Nephron (organoid): ENCODE measurements around the gene GAS7.

ENCODE experiments used
- H3K27ac Mint-ChIP-seq, 3 experiments: 2 replicates each; pipeline ENCODE4 v1.8.0; 2020; ENCODE audit warnings: mixed read lengths in 3 of 3, mild to moderate bottlenecking in 2 of 3, moderate library complexity in 1 of 3
- H3K27me3 Mint-ChIP-seq: 2 replicates; pipeline ENCODE4 v1.8.0; 2021; ENCODE audit warnings: low read depth, mild to moderate bottlenecking, moderate library complexity, mixed read lengths
- H3K36me3 Mint-ChIP-seq: 2 replicates; pipeline ENCODE4 v1.8.0; 2020; ENCODE audit warnings: low read depth, mixed read lengths
- H3K4me1 Mint-ChIP-seq: 2 replicates; pipeline ENCODE4 v1.8.0; 2020; ENCODE audit warnings: mixed read lengths
- H3K4me3 Mint-ChIP-seq, 3 experiments: 2 replicates each; pipeline ENCODE4 v1.8.0; 2020; ENCODE audit warnings: mild to moderate bottlenecking in 3 of 3, mixed read lengths in 3 of 3, moderate library complexity in 2 of 3
- H3K9me3 Mint-ChIP-seq: 2 replicates; pipeline ENCODE4 v1.8.0; 2020; ENCODE audit warnings: mixed read lengths
- CTCF ChIP-seq, 3 experiments: fragments of 200-600 bp; sonication (generic); IDR thresholded peaks; one replicate each; pipeline ENCODE4 v1.5.0; 2021; ENCODE audit warnings: antibody characterized with exemption in 3 of 3; ENCODE audit not compliant: unreplicated experiment in 3 of 3

Gene GAS7

GRCh38 chr17:9936095-9936494 lies 262.3 kb downstream of the GAS7 start:
- no peak overlapping the region for H3K4me3 Mint-ChIP-seq
- no peak overlapping the region for H3K27ac Mint-ChIP-seq
- peaks cover 8% of the 10 kb centered on the region for H3K4me1 Mint-ChIP-seq
- no peaks in the 10 kb centered on the region for H3K9me3 Mint-ChIP-seq
- peaks cover 3% of the 10 kb centered on the region for H3K36me3 Mint-ChIP-seq
- TF ChIP-seq CTCF (IDR thresholded peaks at IDR 0.05; ENCODE audit: unreplicated experiment in 3 of 3): no peak
- peaks cover 18% of the 10 kb centered on the region for H3K27me3 Mint-ChIP-seq

GRCh38 chr17:9935408-9935807 lies 263.0 kb downstream of the GAS7 start:
- Mint-ChIP-seq H3K27ac (no peak overlapping the region), H3K27me3 (peaks cover 18% of the 10 kb centered on the region), H3K4me3 (no peak overlapping the region), H3K36me3 (peaks cover 3% of the 10 kb centered on the region), H3K4me1 (peaks cover 11% of the 10 kb centered on the region), H3K9me3 (no peaks in the 10 kb centered on the region)
- TF ChIP-seq CTCF (IDR thresholded peaks at IDR 0.05; ENCODE audit: unreplicated experiment in 3 of 3): no peak

DNA sequence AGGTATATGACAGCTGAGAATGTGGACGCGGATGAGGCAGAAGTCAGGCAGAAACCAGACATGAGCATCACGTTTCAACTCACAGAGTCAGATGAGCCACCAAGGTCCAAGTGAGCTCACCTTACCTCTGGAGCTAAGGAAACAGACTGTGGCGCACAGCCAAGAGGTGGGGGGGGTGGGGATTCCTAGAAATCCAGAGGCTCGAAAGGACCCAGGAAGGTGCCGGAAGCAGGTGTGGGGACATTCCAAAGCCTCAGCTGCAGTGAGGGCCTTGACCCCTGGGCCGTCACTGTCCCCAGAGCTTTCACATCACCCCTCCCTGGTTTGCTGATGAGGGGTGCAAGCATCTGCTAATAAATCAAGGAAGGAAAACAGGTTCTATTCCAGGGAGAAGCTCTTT lies 264.1 kb downstream of the GAS7 start:
- Mint-ChIP-seq H3K27ac (no peak overlapping the region), H3K4me1 (peaks cover 18% of the 10 kb centered on the region), H3K9me3 (no peaks in the 10 kb centered on the region), H3K27me3 (peaks cover 18% of the 10 kb centered on the region), H3K36me3 (peaks cover 3% of the 10 kb centered on the region), H3K4me3 (no peak overlapping the region)
- no peak for TF ChIP-seq CTCF (IDR thresholded peaks at IDR 0.05; ENCODE audit: unreplicated experiment in 3 of 3)

DNA sequence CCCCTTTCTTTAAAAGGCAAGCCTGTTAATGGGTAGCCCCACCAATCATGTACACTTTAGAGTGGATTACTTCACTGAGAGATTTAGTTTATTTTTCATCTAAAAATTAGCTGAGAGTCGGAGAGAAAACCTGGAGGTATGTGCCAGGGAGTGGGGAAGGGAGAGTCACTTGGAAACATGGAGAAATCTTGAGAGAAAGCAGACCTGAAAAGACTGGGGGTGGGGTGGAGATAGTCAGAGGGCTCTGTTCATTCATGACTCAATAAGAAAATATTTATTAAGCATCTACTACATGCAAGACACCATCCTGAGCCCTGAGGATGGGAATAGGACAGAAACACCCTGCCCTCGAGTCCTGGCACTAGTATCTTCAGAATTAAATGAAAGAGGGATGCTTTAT lies 265.9 kb downstream of the GAS7 start:
- H3K4me1 Mint-ChIP-seq: peaks cover 27% of the 10 kb centered on the region
- peaks cover 3% of the 10 kb centered on the region for H3K36me3 Mint-ChIP-seq
- H3K4me3 Mint-ChIP-seq: no peak overlapping the region
- peaks cover 18% of the 10 kb centered on the region for H3K27me3 Mint-ChIP-seq
- no peak for TF ChIP-seq CTCF (IDR thresholded peaks at IDR 0.05; ENCODE audit: unreplicated experiment in 3 of 3)
- H3K9me3 Mint-ChIP-seq: no peaks in the 10 kb centered on the region
- no peak overlapping the region for H3K27ac Mint-ChIP-seq

- H3K4me3 Mint-ChIP-seq: no peak overlapping the region
- H3K27me3 Mint-ChIP-seq: peaks cover 18% of the 10 kb centered on the region
- no peaks in the 10 kb centered on the region for H3K36me3 Mint-ChIP-seq
- H3K4me1 Mint-ChIP-seq: peaks cover 27% of the 10 kb centered on the region
- TF ChIP-seq CTCF (IDR thresholded peaks at IDR 0.05; ENCODE audit: unreplicated experiment in 3 of 3): no peak
- H3K9me3 Mint-ChIP-seq: no peaks in the 10 kb centered on the region
- H3K27ac Mint-ChIP-seq: peak overlapping the region in 2 of 3 experiments; percentile 56 to 64
These were observed 267.2 kb downstream of the GAS7 start for GRCh38 chr17:9931144-9931741.

DNA sequence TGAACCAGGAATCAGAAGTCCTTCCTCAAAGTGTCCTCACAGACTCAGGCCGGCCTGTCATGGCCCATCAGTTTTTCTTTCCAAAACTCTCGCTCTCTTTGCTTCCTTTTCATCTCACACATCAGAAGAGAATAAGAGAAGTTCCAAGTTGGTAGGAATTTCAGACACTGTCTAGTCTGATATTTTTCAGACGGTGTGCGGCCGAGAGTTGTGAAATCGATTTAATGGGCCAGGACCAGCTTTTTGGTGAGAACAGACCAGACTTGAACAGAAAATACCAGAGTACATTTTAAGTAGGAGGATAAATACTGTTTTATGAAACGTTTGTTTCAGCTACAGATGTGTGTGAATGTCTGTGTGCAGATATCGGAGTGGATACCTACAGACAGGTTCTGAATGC lies 268.5 kb downstream of the GAS7 start:
- Mint-ChIP-seq H3K9me3 (no peaks in the 10 kb centered on the region), H3K4me3 (no peak overlapping the region), H3K27ac (peak overlapping the region in 1 of 3 experiments; percentile 8), H3K4me1 (peaks cover 29% of the 10 kb centered on the region), H3K27me3 (peaks cover 12% of the 10 kb centered on the region), H3K36me3 (no peaks in the 10 kb centered on the region)
- TF ChIP-seq CTCF (IDR thresholded peaks at IDR 0.05; ENCODE audit: unreplicated experiment in 3 of 3): no peak
